ENCODE measurements around the gene NCF2.

- TF ChIP-seq EZH2 (IDR thresholded peaks at IDR 0.05; ENCODE audit: low read length, missing control alignments) (no peak), CTCF (conservative IDR thresholded peaks at IDR 0.05 in 1 of 2, IDR thresholded peaks at IDR 0.05 in 1 of 2; ENCODE audit: low read depth in 1 of 2, low read length in 2 of 2) (no peak)
Measured at GRCh38 chr1:183569141-183569540, 21.1 kb downstream of the NCF2 start.

All from fibroblast of lung (primary cell).